D721Med (cell line): ENCODE measurements around the gene USH1C.

ENCODE experiments used
- DNase-seq: peaks from one replicate; pipeline ENCODE4 v3.0.0; 2011; ENCODE audit warnings: low spot score; ENCODE audit not compliant: insufficient read length
- FAIRE-seq: peaks from 2 replicates; lab custom pipeline; 2011; peaks lifted over from hg19 to GRCh38; lab: Jason Lieb, UNC
- TF ChIP-seq, protein P1 (sequence below): IDR thresholded peaks from 2 replicates; pipeline ENCODE4 v1.5.1; 2012; ENCODE audit warnings: mild to moderate bottlenecking, control low read depth; ENCODE audit not compliant: insufficient read depth; ENCODE audit errors: missing control alignments

Gene USH1C

DNA sequence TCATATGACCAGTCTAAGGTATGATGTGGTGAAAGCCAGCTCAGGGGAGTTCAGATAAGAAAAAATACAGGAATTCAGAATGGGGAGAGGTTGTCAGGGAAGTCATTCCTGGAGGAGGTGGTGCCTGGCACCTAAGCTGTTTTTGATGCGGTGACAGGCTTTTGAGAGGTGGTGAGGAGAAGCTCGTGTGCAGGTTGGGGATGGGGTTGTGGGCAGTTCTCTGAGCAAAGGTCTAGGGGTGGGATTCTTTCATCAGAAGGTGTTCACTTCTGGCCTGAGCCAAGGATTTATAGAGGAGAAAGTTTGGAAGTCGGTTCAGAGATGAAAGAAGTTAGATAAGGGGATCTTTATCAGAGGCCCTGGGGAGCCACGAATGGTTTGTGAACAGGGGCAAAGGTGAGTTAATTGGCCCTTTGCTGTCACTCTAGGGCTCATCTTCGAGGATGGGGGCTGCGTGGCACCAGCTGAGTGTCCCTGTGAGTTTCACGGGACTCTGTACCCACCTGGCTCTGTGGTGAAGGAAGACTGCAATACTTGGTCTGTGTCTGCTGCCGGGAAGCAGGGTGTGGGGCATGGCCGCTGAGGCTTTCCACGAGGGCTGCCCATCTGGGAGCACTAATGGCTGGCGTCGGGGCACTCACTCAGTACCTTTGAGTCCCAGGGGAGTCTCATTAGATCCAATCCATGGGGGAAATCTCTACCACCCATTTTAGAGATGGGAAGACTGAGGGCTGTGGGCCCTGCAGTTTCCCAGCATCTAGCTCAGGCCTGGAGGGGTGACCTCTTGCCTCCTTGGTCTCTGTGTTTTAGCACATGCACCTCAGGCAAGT is 16.3 kb upstream of the USH1C start:
- DNase-seq (no peak), FAIRE-seq (no peak)
- TF ChIP-seq, protein P1, sequence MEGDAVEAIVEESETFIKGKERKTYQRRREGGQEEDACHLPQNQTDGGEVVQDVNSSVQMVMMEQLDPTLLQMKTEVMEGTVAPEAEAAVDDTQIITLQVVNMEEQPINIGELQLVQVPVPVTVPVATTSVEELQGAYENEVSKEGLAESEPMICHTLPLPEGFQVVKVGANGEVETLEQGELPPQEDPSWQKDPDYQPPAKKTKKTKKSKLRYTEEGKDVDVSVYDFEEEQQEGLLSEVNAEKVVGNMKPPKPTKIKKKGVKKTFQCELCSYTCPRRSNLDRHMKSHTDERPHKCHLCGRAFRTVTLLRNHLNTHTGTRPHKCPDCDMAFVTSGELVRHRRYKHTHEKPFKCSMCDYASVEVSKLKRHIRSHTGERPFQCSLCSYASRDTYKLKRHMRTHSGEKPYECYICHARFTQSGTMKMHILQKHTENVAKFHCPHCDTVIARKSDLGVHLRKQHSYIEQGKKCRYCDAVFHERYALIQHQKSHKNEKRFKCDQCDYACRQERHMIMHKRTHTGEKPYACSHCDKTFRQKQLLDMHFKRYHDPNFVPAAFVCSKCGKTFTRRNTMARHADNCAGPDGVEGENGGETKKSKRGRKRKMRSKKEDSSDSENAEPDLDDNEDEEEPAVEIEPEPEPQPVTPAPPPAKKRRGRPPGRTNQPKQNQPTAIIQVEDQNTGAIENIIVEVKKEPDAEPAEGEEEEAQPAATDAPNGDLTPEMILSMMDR, result no peak

DNA sequence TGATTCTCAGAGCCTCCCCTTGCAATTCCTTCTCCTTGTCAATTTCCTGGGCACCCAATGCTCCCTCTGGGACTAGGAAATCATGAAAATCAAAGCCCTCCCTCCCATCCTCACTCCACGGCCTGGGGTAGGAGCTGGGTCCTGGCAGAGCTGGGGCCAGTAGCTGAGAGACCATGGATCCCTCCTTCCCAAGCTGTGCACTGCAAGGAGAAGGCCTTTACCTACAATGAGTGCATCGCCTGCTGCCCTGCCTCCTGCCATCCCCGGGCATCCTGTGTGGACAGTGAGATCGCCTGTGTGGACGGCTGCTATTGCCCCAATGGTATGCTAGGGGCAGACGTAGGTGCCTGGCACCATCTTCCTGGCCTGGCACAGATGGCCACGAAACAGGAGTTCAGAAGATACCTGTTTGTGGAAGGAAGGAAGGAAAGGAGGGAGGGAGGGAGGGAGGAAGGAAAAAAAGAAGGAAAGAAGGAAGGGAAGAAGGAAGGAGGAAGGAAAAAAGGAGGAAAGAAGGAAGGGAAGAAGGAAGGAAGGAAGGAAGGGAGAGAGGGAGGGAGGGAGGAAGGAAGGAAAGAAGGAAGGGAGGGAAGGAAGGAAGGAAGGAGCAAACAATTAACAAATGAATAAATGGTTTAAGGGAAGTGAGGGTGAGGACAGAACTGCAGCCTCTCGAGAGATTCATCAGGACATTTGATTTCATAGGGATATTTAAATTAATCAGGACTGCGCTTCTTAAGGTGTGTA is 15.3 kb upstream of the USH1C start:
- FAIRE-seq (no peak), DNase-seq (no peak)
- TF ChIP-seq, protein P1, result no peak

DNA sequence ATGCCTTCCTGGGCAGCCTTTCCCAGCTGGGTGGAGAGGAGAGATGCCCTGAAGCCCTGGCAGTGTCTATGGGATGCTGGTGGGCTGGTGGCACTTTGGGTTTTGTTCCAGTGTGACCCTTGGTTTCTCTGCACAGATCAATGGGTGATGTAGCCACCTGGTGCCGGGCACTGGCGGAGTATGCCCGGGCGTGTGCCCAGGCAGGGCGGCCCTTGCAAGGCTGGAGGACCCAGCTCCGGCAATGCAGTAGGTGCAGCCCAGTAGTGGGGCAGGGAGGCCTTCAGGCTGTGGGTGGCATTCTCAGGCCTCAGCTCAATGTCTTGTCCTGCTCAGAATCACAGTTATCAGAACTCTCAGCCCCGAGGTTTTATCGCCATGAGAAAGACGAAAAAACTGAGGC is 14.7 kb upstream of the USH1C start:
- FAIRE-seq (no peak), DNase-seq (no peak)
- TF ChIP-seq, protein P1, result no peak

DNA sequence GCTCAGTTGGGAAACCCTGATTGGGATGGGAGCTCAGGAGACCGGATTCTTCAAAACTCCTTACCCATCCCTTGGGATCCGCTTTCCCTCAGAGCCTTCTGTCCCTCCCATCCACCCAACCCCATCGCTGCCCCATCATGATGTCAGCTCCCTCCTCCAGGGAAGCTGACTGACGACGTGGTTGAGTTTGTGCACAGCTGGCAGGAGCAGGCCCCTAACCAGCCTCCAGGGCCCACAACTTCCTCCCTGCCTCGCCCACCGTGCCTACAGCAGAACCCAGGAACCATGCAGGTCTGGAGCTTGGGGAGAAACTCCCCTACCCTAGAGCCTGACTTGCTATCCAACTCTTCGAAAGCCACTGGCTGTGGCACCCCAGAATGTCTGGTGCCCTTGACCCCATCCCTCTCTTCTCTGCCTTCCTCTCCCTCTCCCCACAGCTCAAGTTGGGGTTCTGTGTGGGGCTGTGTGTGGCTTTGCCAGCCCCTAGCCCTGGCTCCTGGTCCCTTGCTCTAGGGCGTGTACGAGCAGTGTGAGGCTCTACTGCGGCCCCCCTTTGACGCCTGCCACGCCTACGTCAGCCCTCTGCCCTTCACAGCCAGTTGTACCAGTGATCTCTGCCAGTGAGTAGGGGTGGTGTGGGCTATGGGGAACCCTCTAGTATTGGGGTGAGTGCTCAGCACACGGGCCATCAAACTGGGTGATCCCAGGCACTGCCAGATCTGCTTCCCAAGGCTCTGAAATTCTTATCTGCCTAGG is 14.0 kb upstream of the USH1C start:
- DNase-seq (no peak), FAIRE-seq (no peak)
- TF ChIP-seq, protein P1, result no peak

DNA sequence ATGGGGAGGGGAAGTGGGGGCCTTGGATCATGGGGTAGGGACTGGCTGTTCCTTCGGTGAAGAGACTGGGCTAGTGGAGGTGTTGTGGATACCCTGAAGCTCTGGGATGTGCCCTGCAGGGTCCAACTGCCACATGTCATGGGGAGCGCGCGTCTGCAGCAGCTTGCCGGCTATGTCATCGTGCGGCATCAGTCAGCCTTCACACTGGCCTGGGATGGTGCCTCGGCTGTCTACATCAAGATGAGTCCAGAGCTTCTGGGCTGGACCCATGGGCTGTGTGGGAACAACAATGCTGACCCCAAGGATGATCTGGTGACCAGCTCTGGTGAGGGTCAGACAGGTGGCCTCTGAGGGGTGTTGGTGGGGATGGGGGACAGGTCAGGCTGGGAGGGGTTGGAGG is 12.8 kb upstream of the USH1C start:
- no peak for FAIRE-seq
- TF ChIP-seq, protein P1, result no peak
- no peak for DNase-seq

DNA sequence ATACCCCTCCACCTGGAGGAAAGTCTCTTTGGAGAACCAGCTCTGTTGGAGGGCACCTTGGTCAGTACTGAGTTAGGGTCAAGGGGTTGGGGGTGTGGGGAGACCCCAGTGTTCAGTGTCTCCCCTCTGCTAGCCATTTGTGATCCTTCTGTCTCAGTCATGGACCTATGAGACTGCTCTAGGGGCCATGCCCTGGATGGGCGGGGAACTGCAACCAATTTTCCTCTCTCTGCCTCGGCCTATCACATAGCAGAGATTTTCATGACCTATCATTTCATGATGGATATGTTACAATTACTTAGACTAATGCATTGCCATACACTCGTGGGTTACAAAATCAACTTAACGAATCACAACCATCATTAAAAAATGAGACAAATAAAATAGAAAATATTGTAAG is 10.3 kb upstream of the USH1C start:
- DNase-seq (no peak), FAIRE-seq (no peak)
- TF ChIP-seq, protein P1, result no peak

DNA sequence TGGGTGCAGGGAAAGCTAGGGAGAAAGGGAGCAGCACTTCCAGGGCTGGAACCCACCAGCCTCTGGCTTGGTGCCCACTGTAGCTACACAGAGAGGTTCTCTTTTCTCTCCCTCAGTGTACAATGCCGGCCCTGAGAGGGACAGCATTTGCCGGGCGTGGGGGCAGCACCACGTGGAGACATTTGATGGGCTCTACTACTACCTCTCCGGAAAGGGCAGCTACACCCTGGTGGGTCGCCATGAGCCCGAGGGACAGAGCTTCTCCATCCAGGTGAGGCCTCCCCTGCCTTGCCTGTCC is 9.0 kb upstream of the USH1C start:
- DNase-seq (no peak), FAIRE-seq (no peak)
- TF ChIP-seq, protein P1, result no peak
